H7 (cell line): ENCODE data around the gene ADPRS. TPM values are rescaled to one million over a fixed set of nuclear protein-coding genes. Genes with fewer than 3 reads are reported as not detected.

Source experiments
- DNase-seq: peaks from one replicate; pipeline ENCODE4 v3.0.0; 2012
- H3K27me3 ChIP-seq: 2 replicates; pipeline ENCODE4 v1.6.0; 2011; ENCODE audit warnings: mild to moderate bottlenecking, low read length; ENCODE audit not compliant: control insufficient read depth, insufficient read depth
- H3K36me3 ChIP-seq: replicated peaks from 2 replicates; pipeline ENCODE4 v1.5.1; 2011; ENCODE audit warnings: low read length; ENCODE audit not compliant: control insufficient read depth, insufficient read depth
- H3K4me3 ChIP-seq: 2 replicates; pipeline ENCODE4 v1.5.1; 2011; ENCODE audit warnings: low read depth, mild to moderate bottlenecking, control low read depth, low read length, moderate library complexity; ENCODE audit not compliant: insufficient read depth
- total RNA-seq: library from RNA; depleted of rRNA; stranded (reverse); fragments of >200 nt; shearing (Covaris generic); gene quantifications from 2 replicates; pipeline ENCODE4 v1.2.3, GENCODE V29; 2014; rRNA removed

The ADPRS gene, protein sequence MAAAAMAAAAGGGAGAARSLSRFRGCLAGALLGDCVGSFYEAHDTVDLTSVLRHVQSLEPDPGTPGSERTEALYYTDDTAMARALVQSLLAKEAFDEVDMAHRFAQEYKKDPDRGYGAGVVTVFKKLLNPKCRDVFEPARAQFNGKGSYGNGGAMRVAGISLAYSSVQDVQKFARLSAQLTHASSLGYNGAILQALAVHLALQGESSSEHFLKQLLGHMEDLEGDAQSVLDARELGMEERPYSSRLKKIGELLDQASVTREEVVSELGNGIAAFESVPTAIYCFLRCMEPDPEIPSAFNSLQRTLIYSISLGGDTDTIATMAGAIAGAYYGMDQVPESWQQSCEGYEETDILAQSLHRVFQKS
- total RNA-seq = 112 and 116 TPM in 2 replicates

DNA sequence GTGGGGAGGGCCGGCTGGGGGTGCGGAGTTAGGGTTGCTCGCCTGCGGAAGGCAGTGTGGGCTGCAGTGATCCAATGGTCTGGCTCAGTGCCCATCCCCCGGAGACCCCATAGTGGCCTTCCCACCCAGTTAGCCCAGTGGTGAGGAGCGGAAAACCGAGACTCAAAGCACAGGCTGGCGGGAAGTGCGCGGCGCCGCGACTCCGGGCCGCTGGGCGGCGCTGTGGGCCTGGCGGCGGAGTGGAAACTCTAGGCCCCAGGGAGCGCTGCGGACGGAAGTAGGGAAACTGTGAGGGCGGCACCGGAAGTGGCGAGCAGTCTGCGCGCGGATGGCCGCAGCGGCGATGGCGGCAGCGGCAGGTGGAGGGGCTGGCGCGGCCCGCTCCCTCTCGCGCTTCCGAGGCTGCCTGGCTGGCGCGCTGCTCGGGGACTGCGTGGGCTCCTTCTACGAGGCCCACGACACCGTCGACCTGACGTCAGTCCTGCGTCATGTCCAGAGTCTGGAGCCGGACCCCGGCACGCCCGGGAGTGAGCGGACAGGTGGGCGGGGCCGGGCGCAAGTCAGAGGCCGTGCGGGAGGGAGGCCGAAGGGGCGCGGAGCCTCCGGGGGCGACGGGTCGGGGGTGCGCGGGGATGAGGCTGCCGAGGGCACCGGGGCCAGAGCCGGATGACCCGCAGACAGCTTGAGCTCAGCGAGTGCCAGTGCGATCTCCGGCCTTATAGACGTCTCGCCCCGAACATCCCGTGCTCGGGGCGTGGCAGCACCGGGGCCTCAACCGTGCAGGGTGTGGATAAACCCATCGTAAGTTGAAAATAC lies at the start of gene ADPRS:
ADPRS (plus strand) TSS at position 316 of the 816 bp plus-strand sequence; CDS start at position 329, 13 bp downstream.
- Histone ChIP-seq H3K27me3 (peaks cover 6% of the 10 kb centered on the region; the same call in 1 of the 2 replicates), H3K4me3 (peak within 1 kb of the TSS; percentile 97), H3K36me3 (peaks cover 24% of the 10 kb centered on the region)
- peak; percentile 97 for DNase-seq

DNA sequence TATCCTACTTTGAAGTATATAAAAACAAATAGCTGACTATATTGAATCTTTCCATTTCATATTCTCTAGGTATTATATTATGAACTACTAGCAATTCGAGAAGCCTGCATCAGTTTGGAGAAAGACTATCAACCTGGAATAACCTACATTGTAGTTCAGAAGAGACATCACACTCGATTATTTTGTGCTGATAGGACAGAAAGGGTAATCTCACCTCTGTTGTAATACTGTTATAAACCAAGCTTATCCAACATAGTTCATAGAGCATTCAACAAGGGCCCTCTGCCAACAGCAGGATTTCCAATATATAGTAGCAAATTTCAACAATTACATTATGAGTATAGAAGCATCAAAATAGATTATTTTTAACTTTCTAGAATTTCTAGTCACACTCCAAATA lies 48.5 kb upstream of the ADPRS start:
- DNase-seq = no peak
- Histone ChIP-seq H3K36me3 (no peaks in the 10 kb centered on the region), H3K27me3 (no peaks in the 10 kb centered on the region), H3K4me3 (no peak overlapping the region)

DNA sequence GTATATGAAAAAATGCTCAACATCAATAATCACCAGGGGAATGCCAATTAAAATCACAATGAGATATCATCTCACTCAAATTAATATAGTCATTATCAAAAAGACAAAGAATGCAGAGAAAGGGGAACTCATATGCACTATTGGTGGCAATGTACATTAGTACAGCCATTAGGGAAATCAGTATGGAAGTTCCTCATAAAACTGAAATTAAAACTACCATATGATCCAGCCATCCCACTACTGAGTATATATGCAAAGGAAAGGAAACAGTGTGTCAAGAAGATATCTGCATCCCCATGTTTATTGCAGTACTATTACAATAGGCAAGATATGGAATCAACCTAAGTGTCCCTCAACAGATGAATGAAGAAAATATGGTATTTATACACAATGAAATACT lies 36.9 kb upstream of the ADPRS start:
- no peaks in the 10 kb centered on the region for H3K27me3 ChIP-seq
- peaks cover 1% of the 10 kb centered on the region for H3K36me3 ChIP-seq
- H3K4me3 ChIP-seq = no peak overlapping the region
- no peak for DNase-seq

DNA sequence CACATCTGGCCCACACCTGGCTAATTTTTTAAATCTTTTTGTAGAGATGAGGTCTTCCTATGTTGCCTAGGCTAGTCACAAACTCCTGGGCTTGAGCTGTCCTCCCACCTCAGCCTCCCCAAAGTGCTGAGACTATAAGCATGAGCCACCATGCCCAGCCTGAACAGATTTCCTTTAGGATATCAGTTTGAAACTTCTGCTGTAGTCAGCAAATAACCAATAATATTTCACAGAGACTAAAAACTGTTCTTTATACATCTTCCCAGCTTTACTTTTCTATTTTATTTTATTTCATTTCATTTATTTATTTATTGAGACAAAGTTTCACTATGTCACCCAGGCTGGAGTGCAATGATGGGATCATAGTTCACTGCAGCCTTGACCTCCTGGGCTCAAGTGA lies 34.7 kb upstream of the ADPRS start:
- no peaks in the 10 kb centered on the region for H3K27me3 ChIP-seq
- no peak overlapping the region for H3K4me3 ChIP-seq
- no peak for DNase-seq
- peaks cover 1% of the 10 kb centered on the region; the same call in 1 of the 2 replicates for H3K36me3 ChIP-seq

DNA sequence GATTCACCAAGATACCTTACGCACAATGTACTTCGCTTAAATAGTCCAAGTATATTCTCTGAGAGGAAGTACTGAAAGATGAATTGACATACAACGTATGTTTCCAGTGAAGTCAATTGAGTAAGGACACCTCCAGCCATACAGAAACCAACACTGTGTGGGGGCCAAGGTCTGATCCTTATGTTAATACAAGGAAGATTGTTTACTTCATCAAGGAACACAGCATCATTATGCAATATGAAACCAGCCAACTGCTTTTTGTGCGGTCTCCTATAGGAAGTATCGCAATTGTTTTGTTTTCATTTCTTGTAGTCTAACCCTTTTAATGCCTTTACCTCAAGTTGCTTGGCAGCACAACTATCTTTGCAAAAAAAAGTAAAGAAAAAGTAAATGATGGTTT lies 33.0 kb upstream of the ADPRS start:
- no peaks in the 10 kb centered on the region for H3K27me3 ChIP-seq
- H3K4me3 ChIP-seq = no peak overlapping the region
- H3K36me3 ChIP-seq = peaks cover 1% of the 10 kb centered on the region; the same call in 1 of the 2 replicates
- DNase-seq = no peak

DNA sequence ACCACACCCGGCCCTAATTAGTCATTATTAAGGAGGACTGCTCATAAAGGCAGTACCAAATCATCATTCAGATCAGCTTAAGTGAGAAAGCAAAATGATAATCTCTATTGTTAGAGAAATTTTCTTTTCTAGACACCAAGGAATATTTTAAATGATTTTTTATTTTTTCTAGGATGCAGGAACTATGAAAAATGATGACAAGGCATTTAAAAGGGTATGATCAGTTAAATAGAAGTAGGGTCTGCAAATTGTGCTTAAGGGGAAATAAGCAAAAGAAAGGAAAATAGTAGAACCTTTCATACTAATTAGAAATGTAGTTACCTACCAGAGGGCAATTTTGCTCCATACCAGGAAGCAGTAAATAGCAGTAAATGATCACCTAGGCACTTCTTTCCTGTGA lies 26.4 kb upstream of the ADPRS start:
- no peaks in the 10 kb centered on the region for H3K27me3 ChIP-seq
- H3K4me3 ChIP-seq = no peak overlapping the region
- DNase-seq = no peak
- H3K36me3 ChIP-seq = no peaks in the 10 kb centered on the region

DNA sequence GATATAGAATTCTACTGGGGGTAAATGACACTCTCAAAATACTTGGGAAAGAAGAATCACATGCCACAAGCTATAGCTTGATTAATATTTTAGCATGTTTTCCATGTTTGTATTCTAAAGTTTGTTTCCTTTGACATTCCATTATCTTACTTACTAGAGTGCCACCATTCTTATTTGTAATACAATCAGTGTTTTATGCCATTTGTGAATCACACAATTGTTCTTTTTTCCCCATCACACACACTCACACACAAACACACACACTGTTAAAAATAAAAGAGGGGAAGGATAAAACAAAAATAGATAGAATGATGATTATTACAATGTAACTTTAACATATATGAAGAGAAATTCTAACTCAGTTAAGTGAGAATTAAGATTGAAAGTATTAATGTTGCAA lies 20.8 kb upstream of the ADPRS start:
- H3K4me3 ChIP-seq = no peak overlapping the region
- no peaks in the 10 kb centered on the region for H3K27me3 ChIP-seq
- no peak for DNase-seq
- no peaks in the 10 kb centered on the region for H3K36me3 ChIP-seq

DNA sequence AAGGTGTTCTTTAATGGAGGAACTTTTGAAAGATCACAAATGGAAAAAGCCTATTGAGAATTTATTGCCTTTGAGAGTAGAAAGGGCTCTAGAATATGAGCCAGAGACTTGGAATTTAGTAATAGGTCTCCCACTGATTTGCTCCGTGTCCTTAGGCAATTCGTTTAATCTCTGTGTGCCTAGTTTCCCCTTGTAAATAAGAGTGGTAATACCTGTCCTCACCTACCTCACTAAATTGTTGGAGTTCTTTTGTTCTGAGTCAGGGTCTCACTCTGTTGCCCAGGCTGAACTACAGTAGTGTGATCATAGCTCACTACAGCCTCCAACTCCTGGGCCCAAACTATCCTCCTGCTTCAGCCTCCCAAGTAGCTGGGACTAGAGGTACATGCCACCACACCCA lies 19.8 kb upstream of the ADPRS start:
- DNase-seq = no peak
- H3K4me3 ChIP-seq = no peak overlapping the region
- H3K27me3 ChIP-seq = no peaks in the 10 kb centered on the region
- no peaks in the 10 kb centered on the region for H3K36me3 ChIP-seq

DNA sequence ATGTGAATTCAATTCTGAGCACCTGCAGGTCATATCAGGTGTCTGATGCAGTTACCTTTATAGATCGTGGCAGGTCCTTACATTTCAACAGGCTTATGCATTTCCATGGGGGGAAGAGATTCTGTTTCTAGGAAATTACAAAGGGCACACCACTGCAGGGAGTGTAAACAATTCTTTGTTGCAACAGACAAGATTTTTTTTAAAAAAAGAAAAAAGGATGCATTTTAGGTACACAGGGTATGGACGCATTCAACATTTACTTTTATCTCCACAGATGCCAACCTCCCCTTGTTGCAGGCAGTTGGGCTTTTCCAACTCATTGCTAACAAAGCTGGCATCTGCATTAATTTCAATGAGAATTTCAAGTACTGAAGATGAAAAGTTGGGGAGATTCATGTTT lies 18.3 kb upstream of the ADPRS start:
- no peak for DNase-seq
- no peaks in the 10 kb centered on the region for H3K27me3 ChIP-seq
- H3K4me3 ChIP-seq = no peak overlapping the region
- no peaks in the 10 kb centered on the region for H3K36me3 ChIP-seq

DNA sequence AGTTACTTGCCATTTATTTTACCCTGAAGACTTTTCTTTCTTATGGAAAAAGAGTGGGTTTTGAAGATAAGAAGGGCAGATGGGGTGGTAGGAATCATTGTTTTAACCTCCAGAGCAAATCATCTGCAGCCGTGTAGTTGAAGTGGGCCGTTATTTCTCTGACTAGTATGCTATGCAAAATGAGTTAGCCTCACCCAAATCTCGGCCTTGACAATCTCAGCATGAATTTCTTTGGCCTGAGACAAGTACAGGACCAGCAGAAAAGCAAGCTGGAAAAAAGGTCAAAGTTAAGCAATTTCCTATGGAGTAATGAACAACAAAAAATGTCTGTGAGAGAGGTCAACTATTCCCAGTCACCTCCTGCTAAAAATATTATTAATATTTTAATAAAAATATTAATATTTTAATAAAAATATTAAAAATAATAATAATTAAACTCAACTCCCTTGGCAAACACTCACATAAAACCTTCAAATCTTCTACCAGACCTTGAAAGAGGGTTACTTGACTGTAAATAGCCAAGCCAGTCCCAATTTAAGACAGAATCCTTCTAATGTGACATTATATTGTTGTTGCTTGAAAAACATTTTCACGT lies 11.6 kb upstream of the ADPRS start:
- H3K36me3 ChIP-seq = no peaks in the 10 kb centered on the region
- no peak for DNase-seq
- H3K4me3 ChIP-seq = no peak overlapping the region
- no peaks in the 10 kb centered on the region for H3K27me3 ChIP-seq

DNA sequence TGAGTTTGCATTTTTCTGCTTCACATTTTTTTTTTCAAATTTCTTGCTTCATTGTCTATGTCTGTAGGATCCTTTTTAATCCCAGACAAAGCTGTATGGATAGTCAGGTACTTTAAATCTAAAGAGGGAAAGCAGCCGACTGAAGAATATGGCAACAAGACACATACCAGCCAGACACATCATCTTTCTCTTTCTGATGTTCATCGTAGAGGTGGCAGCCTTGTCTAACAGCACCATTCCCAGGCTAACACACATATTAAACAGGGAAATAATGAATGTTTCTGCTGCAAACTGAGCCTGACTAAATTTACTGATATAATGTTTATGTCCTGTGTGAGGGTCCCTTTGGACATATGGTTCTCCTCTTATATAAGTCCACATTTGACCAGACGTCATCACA lies 8.5 kb upstream of the ADPRS start:
- peaks cover 8% of the 10 kb centered on the region; the same call in 1 of the 2 replicates for H3K27me3 ChIP-seq
- DNase-seq = peak; percentile 3

DNA sequence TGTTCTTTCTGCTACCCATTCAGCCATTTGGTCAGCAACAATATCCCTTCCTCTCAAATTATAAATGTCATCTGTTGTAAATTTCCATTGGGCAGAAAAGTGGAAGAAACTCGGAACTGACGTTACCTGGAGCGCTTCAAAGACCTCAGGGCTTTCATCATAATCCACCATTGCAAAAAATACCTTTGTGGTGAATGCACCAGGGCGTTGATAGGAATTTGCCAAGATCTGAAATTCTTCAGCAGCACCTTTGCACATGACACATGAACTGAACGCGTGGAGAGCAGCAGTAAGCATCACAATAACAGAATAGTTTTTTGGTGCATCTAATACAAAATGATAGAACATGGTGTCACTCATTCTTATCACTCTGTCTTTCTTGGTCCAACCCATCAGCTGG lies 7.9 kb upstream of the ADPRS start:
- Histone ChIP-seq H3K27me3 (peaks cover 8% of the 10 kb centered on the region; the same call in 1 of the 2 replicates), H3K4me3 (no peak overlapping the region), H3K36me3 (no peaks in the 10 kb centered on the region)
- no peak for DNase-seq

More for the DNA sequence above, 8.5 kb upstream of the ADPRS start:
- Histone ChIP-seq H3K36me3 (no peaks in the 10 kb centered on the region), H3K4me3 (no peak overlapping the region)

DNA sequence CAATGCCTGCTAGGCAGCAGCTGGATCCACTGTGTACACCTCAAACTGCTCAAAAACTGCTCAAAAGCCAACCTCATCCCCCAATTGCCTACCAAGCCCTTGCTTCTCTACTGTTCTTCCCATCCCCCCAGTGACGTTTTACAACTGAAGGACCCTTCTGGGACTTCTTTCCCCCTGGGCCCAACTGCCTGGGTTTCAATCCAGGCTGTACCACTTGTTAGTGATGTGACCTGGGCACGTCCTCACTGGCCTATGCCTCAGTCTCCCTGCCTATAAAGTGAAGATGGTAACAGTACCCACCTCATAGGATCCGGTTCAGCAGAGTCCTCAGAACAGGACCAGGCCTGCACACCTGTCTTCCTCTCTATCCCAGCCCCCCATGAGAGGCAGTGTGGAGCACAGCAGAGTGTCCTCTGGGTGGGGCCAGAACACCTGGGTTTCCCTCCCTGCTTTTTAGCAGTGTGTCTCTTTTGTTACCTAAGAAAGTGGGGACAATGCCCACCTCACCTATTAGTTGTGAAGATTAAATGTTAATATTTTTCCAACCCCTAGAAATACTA lies 6.7 kb upstream of the ADPRS start:
- Histone ChIP-seq H3K4me3 (no peak overlapping the region), H3K27me3 (peaks cover 8% of the 10 kb centered on the region; the same call in 1 of the 2 replicates), H3K36me3 (no peaks in the 10 kb centered on the region)
- peak; percentile 44 for DNase-seq

DNA sequence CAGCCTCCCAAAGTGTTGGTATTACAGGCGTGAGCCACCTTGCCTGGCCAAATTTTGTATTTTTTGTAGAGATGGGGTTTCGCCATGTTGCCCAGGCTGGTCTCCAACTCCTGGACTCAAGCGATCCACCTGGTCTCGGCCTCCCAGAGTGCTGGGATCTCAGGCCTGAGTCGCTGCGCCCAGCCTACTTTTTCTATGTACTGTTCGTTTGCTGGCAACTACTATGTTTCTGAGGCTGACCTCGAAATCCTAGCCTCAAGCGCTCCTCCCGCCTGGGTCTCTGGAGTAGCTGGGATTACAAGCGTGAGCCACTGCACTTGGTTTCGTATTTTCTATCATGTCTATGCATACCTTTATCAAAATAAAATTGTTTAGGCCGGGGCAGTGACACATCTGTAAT lies 5.5 kb upstream of the ADPRS start:
- no peak overlapping the region for H3K4me3 ChIP-seq
- H3K36me3 ChIP-seq = no peaks in the 10 kb centered on the region
- peak; percentile 22 for DNase-seq
- H3K27me3 ChIP-seq = peaks cover 8% of the 10 kb centered on the region; the same call in 1 of the 2 replicates
